Transverse colon (tissue), 4 donors: ENCODE results near the gene BRF1. TPM values are rescaled to one million over a fixed set of nuclear protein-coding genes. Genes with fewer than 3 reads are reported as not detected.
"Not testable (repeated sequence)": the region's sequence is repeated elsewhere in the genome, so short reads cannot be mapped to it uniquely, and the experiment has no call there.

ENCODE experiments used
- DNase-seq: peaks from one replicate; pipeline ENCODE4 v3.0.0-alpha.2; 2019
- H3K27ac ChIP-seq, 4 donors: fragments of 200-600 bp; sonication (generic); 2 replicates each; pipeline ENCODE4 v1.5.1; 2016 to 2018; ENCODE audit warnings: inconsistent platforms in 4 of 4
- H3K27me3 ChIP-seq: fragments of 200-600 bp; sonication (generic); 2 replicates; pipeline ENCODE4 v1.5.1; 2017; ENCODE audit warnings: inconsistent platforms
- H3K36me3 ChIP-seq, 4 donors: fragments of 200-600 bp; sonication (generic); 2 replicates each; pipeline ENCODE4 v1.5.1; 2017 to 2019; ENCODE audit warnings: inconsistent platforms in 4 of 4
- H3K4me1 ChIP-seq, 4 donors: fragments of 200-600 bp; sonication (generic); 2 replicates each; pipeline ENCODE4 v1.5.1; 2017 to 2020; ENCODE audit warnings: inconsistent platforms in 4 of 4
- H3K4me3 ChIP-seq, 4 donors: fragments of 200-600 bp; sonication (generic); 1 replicate in 1 of 4; 2 replicates in 3 of 4; pipeline versions ENCODE4 v1.5.1 to v1.6.1; 2017 to 2019; ENCODE audit warnings: inconsistent platforms in 4 of 4
- H3K9me3 ChIP-seq, 2 donors: fragments of 200-600 bp; sonication (generic); 2 replicates each; pipeline ENCODE4 v1.5.1; 2017 to 2019; ENCODE audit warnings: inconsistent platforms in 2 of 2
- EP300 ChIP-seq: sonication (generic); formaldehyde crosslinking; IDR thresholded peaks from one replicate; pipeline ENCODE4 v1.6.1; 2017; ENCODE audit warnings: antibody characterized with exemption, low read depth
- POLR2A ChIP-seq: fragments of 450-650 bp; IDR thresholded peaks from one replicate; pipeline ENCODE4 v1.6.1; 2016; ENCODE audit warnings: antibody characterized with exemption, mild to moderate bottlenecking, moderate library complexity
- POLR2AphosphoS5 ChIP-seq, 3 donors: sonication (generic); formaldehyde crosslinking; IDR thresholded peaks; one replicate each; pipeline ENCODE4 v1.6.1; 2016; ENCODE audit warnings: antibody characterized with exemption in 3 of 3
- WGBS, 2 donors: methylation state at CpG; one replicate each; pipeline ENCODE4 v1.1.5; 2018; ENCODE audit warnings: low coverage in 1 of 2; 5-methylcytosine and 5-hydroxymethylcytosine counted together
- in situ Hi-C, 4 donors: fragments of 200-750 bp; cut with MboI; loops; one replicate each; pipeline versions ENCODE4 v1.15.0 to v1.15.1; 2017; ENCODE audit warnings: low sequenced_read_pairs in 3 of 4, low pct_ligation_motif_present in 1 of 4, low pct_unique_long_range_greater_than_20kb in 1 of 4
- intact Hi-C: fragments of 100-400 bp; cut with DNase I; formaldehyde crosslinking; loops from one replicate; pipeline ENCODE4 v1.15.1; 2023; ENCODE audit warnings: low total_unique reads
- total RNA-seq, 4 donors: library from RNA; depleted of rRNA; stranded (reverse); fragments of >200 nt; gene quantifications; one replicate each; pipeline ENCODE4 v1.1.0, GENCODE V29; 2016
- TF ChIP-seq, protein P1 (sequence below), 5 experiments: fragments of 200-600 bp in 3 of 5; fragments of 450-650 bp in 2 of 5; sonication (generic) in 3 of 5; IDR thresholded peaks; 1 replicate in 2 of 5; 2 replicates in 3 of 5; pipeline ENCODE4 v1.5.1; 2016 to 2017; ENCODE audit warnings: antibody characterized with exemption in 5 of 5, inconsistent platforms in 3 of 5, mild to moderate bottlenecking in 2 of 5, moderate library complexity in 1 of 5

Gene BRF1
- total RNA-seq, 4 donors from 2014 or later, result 36.2 to 93.9 (median 62.6) TPM

DNA sequence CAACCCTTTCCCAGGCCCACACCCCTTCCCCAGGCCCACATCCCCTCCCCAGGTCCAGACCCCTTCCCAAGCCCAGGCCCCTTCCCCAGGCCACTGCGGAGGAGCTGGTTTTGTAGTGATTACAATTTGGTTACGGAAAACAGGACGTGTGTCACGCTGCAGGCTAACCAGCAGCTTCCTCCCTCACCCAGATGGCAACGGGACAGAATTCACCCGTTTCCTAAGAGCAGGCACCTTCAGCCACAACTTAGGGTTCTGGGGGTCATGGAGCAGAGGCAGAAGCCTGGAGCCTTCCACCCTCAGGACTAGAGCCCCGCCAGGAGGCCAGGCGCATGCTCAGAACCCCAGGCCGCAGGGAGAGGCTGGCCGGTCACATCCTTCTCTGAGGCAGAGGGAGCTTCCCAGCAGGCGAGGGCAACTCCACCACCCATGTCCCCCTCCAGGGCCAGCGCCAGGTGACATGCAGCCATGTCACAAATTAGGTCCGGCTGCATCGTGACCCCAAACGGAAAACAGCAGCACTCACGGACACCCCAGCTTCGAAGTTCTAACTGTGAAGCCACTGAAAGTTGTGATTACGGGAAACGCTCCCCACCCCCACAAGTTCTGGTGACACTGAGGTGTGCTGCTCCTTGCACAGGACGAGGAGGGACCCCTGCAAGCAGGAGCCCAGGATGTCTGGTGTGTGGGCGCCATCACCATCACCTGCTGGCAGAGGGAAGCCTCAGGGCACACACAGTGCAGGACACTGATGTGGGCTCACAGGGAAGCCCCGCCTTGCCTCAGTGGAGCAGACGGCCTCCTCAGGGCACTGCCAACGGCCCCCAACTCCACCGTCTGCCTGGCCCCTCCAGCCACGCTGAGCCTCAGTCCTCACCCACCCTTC, 7.7 kb downstream of the BRF1 start:
- DNase-seq, result no peak
- no peak overlapping the region for H3K27ac ChIP-seq

DNA sequence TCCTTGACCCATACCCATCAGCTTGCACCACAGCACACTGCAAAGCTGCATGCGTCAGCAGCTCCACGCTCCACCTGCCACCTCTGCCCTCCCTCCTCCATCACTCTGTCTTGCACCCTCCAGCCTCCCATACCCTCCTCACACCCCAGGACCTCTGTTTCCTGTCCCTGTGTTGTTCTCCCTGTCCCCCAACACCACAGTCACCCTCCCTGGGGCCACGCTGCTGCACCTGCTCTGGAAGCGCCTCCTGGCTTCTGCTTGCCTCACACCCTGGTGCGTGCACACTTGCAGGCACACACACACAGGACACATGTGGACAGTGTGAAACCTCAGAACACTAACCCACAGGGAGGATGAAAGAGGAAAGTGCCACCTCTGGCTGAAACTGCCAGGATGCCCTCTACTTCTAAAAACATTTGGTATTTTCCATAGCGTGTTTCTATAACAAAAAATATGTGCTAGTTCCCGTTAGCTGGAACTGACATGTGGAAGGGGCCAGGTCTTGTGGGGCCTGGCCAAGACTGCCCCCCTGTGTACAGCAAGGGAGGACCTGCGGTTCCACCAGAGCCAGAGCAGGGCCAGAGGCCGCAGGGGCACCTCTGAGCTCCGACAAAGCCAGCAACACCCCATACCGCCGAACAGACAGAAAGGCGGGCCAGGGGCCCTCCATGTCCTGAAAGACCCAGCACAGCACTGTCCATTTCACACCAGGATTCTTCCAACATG, 10.0 kb downstream of the BRF1 start:
- intact Hi-C loops (no loop called here), in situ Hi-C loops (loop anchor here in 1 of 4 donors (25.0 kb wide), 1 partner anchor 203 kb away; no protein-coding TSS in a partner anchor)
- Histone ChIP-seq H3K4me3 (no peak overlapping the region), H3K36me3 (no peaks in the 10 kb centered on the region), H3K27ac (no peak overlapping the region), H3K27me3 (no peaks in the 10 kb centered on the region), H3K9me3 (no peaks in the 10 kb centered on the region), H3K4me1 (peaks cover 5 to 18% (median 8%) of the 10 kb centered on the region in 4 donors)
- no peak for DNase-seq
- 85 to 100% methylated on average over 3 to 13 of the region's 13 CpGs for WGBS, 2 donors
- TF ChIP-seq POLR2AphosphoS5 (IDR thresholded peaks at IDR 0.05), result no peak
- TF ChIP-seq, protein P1, sequence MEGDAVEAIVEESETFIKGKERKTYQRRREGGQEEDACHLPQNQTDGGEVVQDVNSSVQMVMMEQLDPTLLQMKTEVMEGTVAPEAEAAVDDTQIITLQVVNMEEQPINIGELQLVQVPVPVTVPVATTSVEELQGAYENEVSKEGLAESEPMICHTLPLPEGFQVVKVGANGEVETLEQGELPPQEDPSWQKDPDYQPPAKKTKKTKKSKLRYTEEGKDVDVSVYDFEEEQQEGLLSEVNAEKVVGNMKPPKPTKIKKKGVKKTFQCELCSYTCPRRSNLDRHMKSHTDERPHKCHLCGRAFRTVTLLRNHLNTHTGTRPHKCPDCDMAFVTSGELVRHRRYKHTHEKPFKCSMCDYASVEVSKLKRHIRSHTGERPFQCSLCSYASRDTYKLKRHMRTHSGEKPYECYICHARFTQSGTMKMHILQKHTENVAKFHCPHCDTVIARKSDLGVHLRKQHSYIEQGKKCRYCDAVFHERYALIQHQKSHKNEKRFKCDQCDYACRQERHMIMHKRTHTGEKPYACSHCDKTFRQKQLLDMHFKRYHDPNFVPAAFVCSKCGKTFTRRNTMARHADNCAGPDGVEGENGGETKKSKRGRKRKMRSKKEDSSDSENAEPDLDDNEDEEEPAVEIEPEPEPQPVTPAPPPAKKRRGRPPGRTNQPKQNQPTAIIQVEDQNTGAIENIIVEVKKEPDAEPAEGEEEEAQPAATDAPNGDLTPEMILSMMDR (IDR thresholded peaks at IDR 0.05), result no peak
- no peak for TF ChIP-seq POLR2A

More for the DNA sequence above, 7.7 kb downstream of the BRF1 start:
- Histone ChIP-seq H3K4me1 (peaks cover 5 to 18% (median 8%) of the 10 kb centered on the region in 4 donors), H3K27me3 (no peaks in the 10 kb centered on the region), H3K4me3 (no peak overlapping the region), H3K9me3 (no peaks in the 10 kb centered on the region), H3K36me3 (no peaks in the 10 kb centered on the region)
- 76% methylated on average over 25 of the region's 26 CpGs; no CpG with 5 or more reads in 1 of the 2 donors for WGBS, 2 donors
- intact Hi-C loops (no loop called here), in situ Hi-C loops (loop anchor here in 1 of 4 donors (25.0 kb wide), 1 partner anchor 206 kb away; no protein-coding TSS in a partner anchor)
- no peak for TF ChIP-seq EP300
- no peak for TF ChIP-seq POLR2AphosphoS5 (IDR thresholded peaks at IDR 0.05)
- no peak for TF ChIP-seq POLR2A
- TF ChIP-seq, protein P1 (IDR thresholded peaks at IDR 0.05), result no peak

DNA sequence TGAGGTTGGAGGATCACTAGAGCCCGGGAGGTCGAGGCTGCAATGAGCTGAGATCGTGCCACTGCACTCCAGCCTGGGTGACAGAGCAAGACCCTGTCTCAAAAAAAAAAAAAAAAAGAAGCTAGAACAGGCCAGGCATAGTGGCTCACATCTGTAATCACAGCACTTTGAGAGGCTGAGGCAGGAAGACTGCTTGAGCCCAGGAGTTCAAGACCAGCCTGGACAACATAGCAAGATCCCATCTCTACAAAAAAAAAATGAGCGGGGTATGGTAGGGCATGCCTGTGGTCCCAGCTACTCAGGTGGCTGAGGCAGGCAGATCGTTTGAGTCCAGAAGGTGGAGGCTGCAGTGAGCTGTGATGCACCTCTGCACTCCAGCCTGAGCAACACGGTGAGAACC, 11.9 kb downstream of the BRF1 start:
- intact Hi-C loops, DNase-seq, H3K27ac ChIP-seq, H3K36me3 ChIP-seq, H3K9me3 ChIP-seq, H3K27me3 ChIP-seq, H3K4me3 ChIP-seq: not testable (repeated sequence)
- in situ Hi-C loops, result loop anchor here in 1 of 4 donors (25.0 kb wide), 1 partner anchor 202 kb away; no protein-coding TSS in a partner anchor
- H3K4me1 ChIP-seq, result peaks cover under 1 to 10% (median 3%) of the 10 kb centered on the region in 4 donors
- WGBS, 2 donors, result 87% methylated on average over 5 to 6 of the region's 6 CpGs

DNA sequence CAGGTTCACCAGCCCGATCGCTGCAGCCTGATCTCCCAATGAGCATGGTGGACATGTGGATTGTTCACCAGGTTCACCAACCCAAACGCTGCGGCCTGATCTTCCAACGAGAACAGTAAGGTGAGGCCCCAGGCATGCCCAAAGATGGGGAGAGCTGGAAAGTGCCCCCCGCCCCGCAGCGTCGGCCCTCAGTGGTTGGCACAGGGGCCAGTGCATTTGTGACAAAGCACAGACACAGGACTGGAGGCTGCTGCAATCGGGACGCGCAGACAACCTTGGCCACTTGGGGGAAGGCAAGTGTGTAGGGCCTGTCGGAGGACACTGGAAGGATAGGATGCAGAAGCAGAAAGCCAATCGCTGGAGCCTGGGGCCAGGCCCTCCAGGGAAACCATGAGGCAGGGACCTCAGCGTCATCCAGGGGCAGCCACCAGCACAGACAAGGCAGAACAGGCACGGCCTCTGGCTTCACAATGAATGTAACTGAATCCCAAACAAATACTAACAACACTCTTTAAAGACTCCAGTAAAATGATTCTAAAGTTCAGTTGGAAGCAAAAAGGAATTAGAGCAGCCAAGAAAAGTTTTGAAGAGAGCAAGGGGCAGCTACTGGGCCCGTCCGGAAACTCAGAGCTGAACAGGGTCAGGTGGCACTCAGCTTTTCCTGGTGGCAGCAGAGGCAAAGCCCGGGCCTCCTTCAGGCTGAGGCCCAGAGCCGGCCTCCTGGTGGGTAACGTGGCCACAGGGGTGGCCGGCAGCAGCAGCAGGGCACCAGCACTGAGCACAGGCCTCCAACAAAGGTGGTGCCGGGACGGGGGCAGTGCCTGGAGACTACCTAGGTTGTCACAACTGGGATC, 13.3 kb downstream of the BRF1 start:
- in situ Hi-C loops (loop anchor here in 1 of 4 donors (25.0 kb wide), 1 partner anchor 200 kb away; no protein-coding TSS in a partner anchor), intact Hi-C loops (no loop called here)
- Histone ChIP-seq H3K36me3 (no peaks in the 10 kb centered on the region), H3K27ac (no peak overlapping the region), H3K27me3 (no peaks in the 10 kb centered on the region), H3K9me3 (no peaks in the 10 kb centered on the region), H3K4me3 (no peak overlapping the region), H3K4me1 (no peaks in the 10 kb centered on the region)
- no peak for DNase-seq
- TF ChIP-seq POLR2AphosphoS5 (IDR thresholded peaks at IDR 0.05) (no peak), EP300 (no peak), POLR2A (no peak)
- TF ChIP-seq, protein P1 (IDR thresholded peaks at IDR 0.05), result no peak
- 79 to 83% methylated on average over 4 to 24 of the region's 24 CpGs for WGBS, 2 donors
